Breast epithelium (tissue), 3 donors: ENCODE results near the gene AMZ1.
"Not testable (repeated sequence)": the region's sequence is repeated elsewhere in the genome, so short reads cannot be mapped to it uniquely, and the experiment has no call there.

Experiments
- CTCF ChIP-seq, 3 donors: fragments of 450-650 bp; IDR thresholded peaks; one replicate each; pipeline ENCODE4 v1.5.1; 2016 to 2017; ENCODE audit warnings: antibody characterized with exemption in 3 of 3, mild to moderate bottlenecking in 3 of 3, moderate library complexity in 3 of 3
- POLR2A ChIP-seq: fragments of 450-650 bp; IDR thresholded peaks from one replicate; pipeline ENCODE4 v1.6.1; 2016; ENCODE audit warnings: antibody characterized with exemption, mild to moderate bottlenecking, moderate library complexity
- POLR2AphosphoS5 ChIP-seq, 3 donors: sonication (generic); formaldehyde crosslinking; IDR thresholded peaks; one replicate each; pipeline ENCODE4 v1.6.1; 2017; ENCODE audit warnings: antibody characterized with exemption in 3 of 3

- not testable (repeated sequence) for TF ChIP-seq CTCF (IDR thresholded peaks at IDR 0.05); POLR2A; POLR2AphosphoS5 (IDR thresholded peaks at IDR 0.05)
These were observed 49.2 kb downstream of the AMZ1 start for GRCh38 chr7:2737005-2737743.
